Esophagus squamous epithelium (tissue), 5 donors: ENCODE results near the gene HDDC2. TPM values are rescaled to one million over a fixed set of nuclear protein-coding genes. Genes with fewer than 3 reads are reported as not detected.

Source experiments
- DNase-seq: peaks from one replicate; lab custom pipeline; 2025; lab: John Stamatoyannopoulos, UW
- H3K27ac ChIP-seq, 4 donors: fragments of 200-600 bp; sonication (generic); one replicate each; pipeline ENCODE4 v1.5.1; 2016 to 2019; ENCODE audit warnings: mild to moderate bottlenecking in 1 of 4
- H3K27me3 ChIP-seq, 4 donors: fragments of 200-600 bp; sonication (generic); 1 replicate in 3 of 4; 2 replicates in 1 of 4; pipeline versions ENCODE4 v1.5.1 to v1.6.0; 2017 to 2021; ENCODE audit warnings: antibody characterized with exemption in 1 of 4
- H3K36me3 ChIP-seq, 3 donors: fragments of 200-600 bp; sonication (generic); one replicate each; pipeline ENCODE4 v1.5.1; 2016 to 2019
- H3K4me1 ChIP-seq, 3 donors: fragments of 200-600 bp; sonication (generic); one replicate each; pipeline ENCODE4 v1.5.1; 2017 to 2019
- H3K4me3 ChIP-seq, 4 donors: fragments of 200-600 bp; sonication (generic); 1 replicate in 3 of 4; 2 replicates in 1 of 4; pipeline ENCODE4 v1.5.1; 2016 to 2019; ENCODE audit warnings: mild to moderate bottlenecking in 2 of 4, moderate library complexity in 1 of 4
- H3K9me3 ChIP-seq, 3 donors: fragments of 200-600 bp; sonication (generic); one replicate each; pipeline ENCODE4 v1.5.1; 2016 to 2019
- POLR2A ChIP-seq, 4 donors: fragments of 450-650 bp; IDR thresholded peaks; one replicate each; pipeline ENCODE4 v1.6.1; 2017; ENCODE audit warnings: antibody characterized with exemption in 4 of 4, mild to moderate bottlenecking in 4 of 4, moderate library complexity in 3 of 4
- WGBS, 2 donors: methylation state at CpG; one replicate each; pipeline ENCODE4 v1.1.5; 2018; 5-methylcytosine and 5-hydroxymethylcytosine counted together
- intact Hi-C: fragments of 100-400 bp; cut with DNase I; formaldehyde crosslinking; loops from one replicate; pipeline ENCODE4 v1.15.0; 2022
- total RNA-seq, 4 donors: library from RNA; depleted of rRNA; stranded (reverse); fragments of >200 nt; gene quantifications; one replicate each; pipeline ENCODE4 v1.1.0, GENCODE V29; 2016
- TF ChIP-seq, protein P1 (sequence below), 6 experiments: fragments of 450-650 bp in 4 of 6; fragments of 200-600 bp in 2 of 6; sonication (generic) in 2 of 6; IDR thresholded peaks; one replicate each; pipeline ENCODE4 v1.5.1; 2016 to 2019; ENCODE audit warnings: antibody characterized with exemption in 6 of 6, mild to moderate bottlenecking in 4 of 6, moderate library complexity in 4 of 6
- donor health status: DM: yes; HTN: yes; CAD: no.

Gene HDDC2
- total RNA-seq, 4 donors from 2014 or later = 49.2 to 84.7 (median 53.3) TPM

DNA sequence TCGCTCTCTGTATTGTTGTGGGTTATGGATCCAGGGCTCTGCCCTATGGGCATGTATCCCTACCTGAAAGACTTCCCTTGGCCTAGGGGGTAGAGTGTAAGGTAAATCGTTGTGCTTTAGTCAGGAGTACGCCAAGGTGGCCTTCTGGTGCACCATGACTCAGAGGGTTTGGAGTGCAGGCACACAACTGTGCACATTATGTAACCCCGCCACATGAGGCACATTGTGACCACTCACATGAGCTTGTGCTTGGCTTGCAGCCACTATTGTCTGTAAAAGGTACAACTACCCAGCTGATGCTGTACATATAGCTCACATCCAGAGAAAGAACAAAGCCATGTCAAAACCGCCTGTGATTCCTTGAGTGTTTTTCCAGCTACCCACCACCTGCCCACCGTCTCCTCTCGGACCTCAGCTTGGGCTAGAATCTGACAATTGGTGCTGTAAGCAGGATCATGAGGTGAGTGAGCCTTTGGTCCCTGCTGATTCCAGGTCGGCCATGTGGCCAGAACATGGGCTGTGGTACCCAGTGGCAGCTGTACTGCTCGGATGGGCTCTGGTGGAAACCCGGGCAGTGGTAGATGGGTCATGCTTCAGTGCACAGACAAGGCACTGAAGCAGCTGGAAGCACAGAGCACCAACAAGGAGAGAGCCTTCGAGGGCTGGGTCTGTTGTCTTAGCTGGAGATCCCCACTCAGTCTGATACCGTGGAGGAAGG is 33.8 kb downstream of the HDDC2 start:
- intact Hi-C loops = no loop called here
- Histone ChIP-seq H3K27ac (no peak overlapping the region), H3K4me1 (no peaks in the 10 kb centered on the region), H3K4me3 (no peak overlapping the region), H3K9me3 (no peaks in the 10 kb centered on the region), H3K36me3 (peaks cover 0 to 37% (median 0%) of the 10 kb centered on the region in 3 donors), H3K27me3 (no peaks in the 10 kb centered on the region)
- DNase-seq = no peak
- WGBS, 2 donors = 67 to 85% methylated on average over 5 to 7 of the region's 12 CpGs
- TF ChIP-seq POLR2A (IDR thresholded peaks at IDR 0.05) = no peak
- TF ChIP-seq, protein P1, sequence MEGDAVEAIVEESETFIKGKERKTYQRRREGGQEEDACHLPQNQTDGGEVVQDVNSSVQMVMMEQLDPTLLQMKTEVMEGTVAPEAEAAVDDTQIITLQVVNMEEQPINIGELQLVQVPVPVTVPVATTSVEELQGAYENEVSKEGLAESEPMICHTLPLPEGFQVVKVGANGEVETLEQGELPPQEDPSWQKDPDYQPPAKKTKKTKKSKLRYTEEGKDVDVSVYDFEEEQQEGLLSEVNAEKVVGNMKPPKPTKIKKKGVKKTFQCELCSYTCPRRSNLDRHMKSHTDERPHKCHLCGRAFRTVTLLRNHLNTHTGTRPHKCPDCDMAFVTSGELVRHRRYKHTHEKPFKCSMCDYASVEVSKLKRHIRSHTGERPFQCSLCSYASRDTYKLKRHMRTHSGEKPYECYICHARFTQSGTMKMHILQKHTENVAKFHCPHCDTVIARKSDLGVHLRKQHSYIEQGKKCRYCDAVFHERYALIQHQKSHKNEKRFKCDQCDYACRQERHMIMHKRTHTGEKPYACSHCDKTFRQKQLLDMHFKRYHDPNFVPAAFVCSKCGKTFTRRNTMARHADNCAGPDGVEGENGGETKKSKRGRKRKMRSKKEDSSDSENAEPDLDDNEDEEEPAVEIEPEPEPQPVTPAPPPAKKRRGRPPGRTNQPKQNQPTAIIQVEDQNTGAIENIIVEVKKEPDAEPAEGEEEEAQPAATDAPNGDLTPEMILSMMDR (IDR thresholded peaks at IDR 0.05) = no peak

DNA sequence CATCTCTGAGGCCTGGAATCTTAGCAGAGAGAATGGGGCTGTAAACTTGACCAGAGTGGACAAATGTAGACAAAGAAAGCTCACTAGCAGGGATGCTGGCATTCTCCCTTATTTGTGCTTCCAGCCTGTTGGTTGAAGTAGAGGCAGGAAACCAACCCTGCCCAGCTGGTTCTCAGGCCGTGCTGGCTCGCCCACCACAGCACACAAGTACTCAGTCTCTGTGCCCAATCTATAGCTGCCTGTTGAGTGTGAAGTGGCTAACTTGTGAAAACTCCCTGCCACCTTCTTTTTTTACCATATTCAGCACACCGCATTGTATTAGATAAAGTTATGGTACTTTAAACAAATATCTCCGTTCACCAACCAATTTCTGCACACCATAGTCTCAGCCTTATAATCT is 37.3 kb downstream of the HDDC2 start:
- Histone ChIP-seq H3K4me1 (peaks cover 0 to 6% (median 0%) of the 10 kb centered on the region in 3 donors), H3K36me3 (peaks cover 0 to 33% (median 0%) of the 10 kb centered on the region in 3 donors), H3K4me3 (no peak overlapping the region), H3K9me3 (no peaks in the 10 kb centered on the region), H3K27ac (no peak overlapping the region), H3K27me3 (no peaks in the 10 kb centered on the region)
- intact Hi-C loops = no loop called here
- 66 to 71% methylated on average over 4 of the region's 4 CpGs for WGBS, 2 donors
- no peak for DNase-seq
- TF ChIP-seq POLR2A (IDR thresholded peaks at IDR 0.05) = no peak
- TF ChIP-seq, protein P1 (IDR thresholded peaks at IDR 0.05) = no peak

DNA sequence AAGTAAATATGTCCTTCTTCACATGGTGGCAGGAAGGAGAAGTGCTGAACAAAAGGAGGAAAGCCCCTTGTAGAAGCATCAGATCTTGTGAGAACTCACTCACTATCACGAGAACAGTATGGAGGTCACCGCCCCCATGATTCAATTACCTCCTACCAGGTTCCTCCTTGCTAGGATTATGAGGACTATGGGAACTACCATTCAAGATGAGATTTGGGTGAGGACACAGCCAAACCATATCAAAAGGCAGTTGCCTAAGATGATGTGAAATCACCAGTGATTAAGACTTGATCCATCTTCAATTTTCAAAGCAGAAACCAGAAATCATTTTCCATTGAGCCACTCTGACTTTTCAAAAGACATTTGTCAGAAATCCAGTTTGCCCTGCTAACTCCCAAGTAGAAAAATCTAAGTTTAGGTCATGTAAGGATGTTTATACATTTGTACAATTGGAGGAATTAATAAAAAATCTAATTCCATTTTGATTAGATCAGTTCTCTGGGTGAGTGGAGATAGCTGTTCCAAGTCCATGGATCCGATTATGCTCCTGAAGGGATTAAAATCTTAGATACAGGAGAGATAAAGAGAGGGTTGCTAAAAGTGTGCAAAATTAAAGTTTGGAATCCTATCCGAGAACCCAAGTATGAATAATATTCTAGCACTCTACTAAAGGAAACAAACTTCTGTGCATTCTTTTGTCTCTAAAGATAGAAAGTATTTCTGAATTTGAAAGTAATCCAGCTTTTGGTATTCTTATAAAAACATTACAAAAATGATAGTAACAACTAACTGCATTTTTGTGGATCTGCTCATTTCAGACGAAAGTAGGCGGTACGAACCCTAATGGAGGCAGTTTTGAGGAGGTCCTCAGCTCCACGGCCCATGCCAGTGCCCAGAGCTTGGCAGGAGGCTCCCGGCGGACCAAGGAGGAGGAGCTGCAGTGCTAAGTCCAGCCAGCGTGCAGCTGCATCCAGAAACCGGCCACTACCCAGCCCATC is 39.5 kb downstream of the HDDC2 start:
- peak overlapping the region in 1 of 4 donors; percentile 22 for H3K27ac ChIP-seq
- intact Hi-C loops = no loop called here
- WGBS, 2 donors = 72 to 90% methylated on average over 12 of the region's 12 CpGs
- H3K4me3 ChIP-seq = no peak overlapping the region
- peaks cover 0 to 52% (median 0%) of the 10 kb centered on the region in 3 donors for H3K36me3 ChIP-seq
- no peaks in the 10 kb centered on the region for H3K9me3 ChIP-seq
- peaks cover 0 to 6% (median 0%) of the 10 kb centered on the region in 3 donors for H3K4me1 ChIP-seq
- TF ChIP-seq, protein P1 (IDR thresholded peaks at IDR 0.05) = no peak
- TF ChIP-seq POLR2A (IDR thresholded peaks at IDR 0.05) = no peak
- no peaks in the 10 kb centered on the region for H3K27me3 ChIP-seq
- DNase-seq = no peak

DNA sequence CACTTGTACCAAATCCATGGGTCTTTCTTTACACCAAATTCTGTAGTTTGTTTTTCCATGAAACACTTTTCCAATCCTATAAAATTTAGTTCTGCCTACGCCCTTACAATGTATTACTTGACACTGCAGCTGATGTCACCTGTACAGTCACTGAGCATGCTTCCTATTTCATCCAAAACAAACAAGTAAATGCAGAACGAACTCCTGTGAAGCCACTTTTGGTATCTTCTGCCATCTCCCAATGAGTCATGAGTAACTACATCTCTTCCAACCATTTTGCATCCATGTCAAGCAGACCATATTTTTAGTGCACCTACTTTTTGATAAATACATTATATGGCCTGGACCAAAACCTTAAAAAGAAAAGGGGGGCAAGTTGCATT is 42.4 kb downstream of the HDDC2 start:
- peaks cover 0 to 10% (median 0%) of the 10 kb centered on the region in 3 donors for H3K4me1 ChIP-seq
- H3K27me3 ChIP-seq = no peaks in the 10 kb centered on the region
- peaks cover 0 to 46% (median 0%) of the 10 kb centered on the region in 3 donors for H3K36me3 ChIP-seq
- H3K4me3 ChIP-seq = no peak overlapping the region
- H3K27ac ChIP-seq = no peak overlapping the region
- intact Hi-C loops = no loop called here
- DNase-seq = no peak
- H3K9me3 ChIP-seq = no peaks in the 10 kb centered on the region
- WGBS, 2 donors = 48 to 60% methylated on average over 2 of the region's 2 CpGs
- TF ChIP-seq, protein P1 (IDR thresholded peaks at IDR 0.05) = no peak
- TF ChIP-seq POLR2A (IDR thresholded peaks at IDR 0.05) = no peak
